Measurements from ENCODE around the gene RAC2.

RAC2 gene

DNA sequence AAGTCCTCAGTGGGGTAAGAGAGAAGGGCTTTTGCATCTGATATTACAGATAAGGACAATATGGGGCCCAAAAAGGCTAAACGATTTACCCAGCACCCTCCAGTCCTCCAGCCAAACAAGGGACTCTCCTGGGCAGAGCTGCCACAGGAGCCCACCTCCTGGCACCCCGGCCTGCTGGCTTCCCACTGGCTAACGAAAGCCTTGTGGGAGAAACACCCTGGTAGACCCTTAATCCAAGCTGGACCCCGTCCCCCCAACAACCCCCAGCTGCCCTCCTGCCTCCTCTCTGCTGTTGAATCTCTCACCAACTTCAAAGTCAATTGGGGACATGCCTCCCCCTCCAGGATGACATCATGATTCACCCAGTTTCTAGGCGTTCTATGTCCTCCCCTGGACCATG lies 66.8 kb downstream of the RAC2 start:
- DNase-seq (ENCODE audit: low read depth in 2 of 2) = no peak

GRCh38 chr22:37176464-37177061 lies 67.5 kb downstream of the RAC2 start:
- peak; percentile 72 to 76 for DNase-seq (ENCODE audit: low read depth in 2 of 2)

DNA sequence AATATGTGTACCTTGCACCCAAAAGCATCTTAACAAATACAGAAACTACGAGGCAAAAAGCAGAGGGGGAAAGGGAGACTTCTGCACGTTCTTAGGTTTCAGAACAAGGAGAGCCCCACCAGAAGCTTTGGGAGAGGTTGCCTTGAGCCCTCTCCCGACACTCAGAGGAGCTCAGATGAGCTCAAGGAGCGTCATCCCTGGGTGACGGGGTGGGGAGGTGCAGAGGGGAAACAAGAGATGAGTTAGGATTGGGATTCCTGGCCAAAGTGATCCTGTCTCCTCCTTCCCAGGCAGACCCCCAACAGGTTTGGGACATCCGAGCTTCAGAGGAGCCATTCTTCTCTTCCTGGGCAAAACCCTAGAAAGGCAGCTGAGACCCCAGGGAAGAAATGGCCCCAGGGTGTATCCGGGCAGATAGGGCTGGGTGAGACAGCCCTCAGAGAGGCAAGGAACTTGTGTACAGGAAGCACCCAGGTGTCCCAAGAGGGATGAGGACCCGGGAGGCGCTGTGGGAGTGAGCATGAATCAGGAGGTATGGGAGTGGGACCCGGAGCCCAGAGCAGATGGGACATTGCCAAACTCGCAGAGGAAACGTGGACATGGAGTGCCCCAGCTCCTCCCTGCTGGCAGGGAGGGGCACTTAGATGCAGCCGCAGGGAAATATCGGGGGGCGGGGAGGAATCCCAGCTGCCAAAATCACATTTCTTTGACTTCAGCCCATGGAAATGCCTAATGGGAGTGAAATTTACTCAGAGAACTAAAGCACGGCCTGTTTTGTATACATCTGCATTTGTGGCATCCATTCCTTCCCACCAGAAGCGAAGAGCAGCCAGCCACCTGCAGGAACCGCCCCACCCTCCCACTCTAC lies 68.4 kb downstream of the RAC2 start:
- no peak for DNase-seq (ENCODE audit: low read depth in 2 of 2)

Data from fibroblast of skin of left biceps (primary cell).